NCI-H2029 (cell line): Measurements from ENCODE around the gene GPR183.

Source experiments
- DNase-seq: peaks from one replicate; lab custom pipeline; 2025; lab: John Stamatoyannopoulos, UW

Gene GPR183

GRCh38 chr13:99312493-99312883 is 5.3 kb upstream of the GPR183 start:
- no peak for DNase-seq

DNA sequence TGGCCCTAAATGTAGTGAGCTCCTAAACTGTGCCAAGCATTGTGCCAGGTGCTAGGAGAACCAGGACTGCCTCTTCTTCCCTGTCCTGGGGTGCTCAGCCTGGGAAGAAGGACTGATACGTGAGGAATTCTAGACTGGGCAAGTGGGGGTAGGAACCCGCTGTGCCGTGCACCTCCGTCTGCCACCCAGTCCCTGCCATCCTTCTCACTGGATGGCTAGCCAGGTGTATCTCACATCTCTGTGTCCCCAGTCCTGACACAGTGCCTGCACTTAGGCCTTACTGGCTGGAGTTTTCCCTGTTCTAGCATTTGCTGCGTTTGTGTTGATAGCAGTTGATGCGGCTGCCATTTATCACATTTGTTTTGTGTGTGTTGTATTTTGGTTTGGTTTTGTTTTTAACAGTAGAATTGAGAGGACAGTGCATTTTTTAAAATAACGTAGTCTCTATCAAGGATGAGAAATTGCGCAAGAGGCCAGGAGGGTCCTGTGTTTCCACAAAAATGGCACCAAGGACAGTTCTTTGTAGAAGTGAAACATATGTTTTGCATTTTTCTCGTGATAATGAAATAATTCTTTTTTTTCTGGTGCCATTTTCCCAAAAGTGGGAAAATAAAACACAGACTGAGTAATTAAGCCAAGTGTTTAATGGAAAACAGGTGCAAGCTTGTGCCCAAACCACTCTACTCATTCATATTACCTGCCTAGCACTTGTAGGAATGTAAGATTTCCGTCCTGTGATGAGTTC is 4.7 kb upstream of the GPR183 start:
- DNase-seq = no peak

DNA sequence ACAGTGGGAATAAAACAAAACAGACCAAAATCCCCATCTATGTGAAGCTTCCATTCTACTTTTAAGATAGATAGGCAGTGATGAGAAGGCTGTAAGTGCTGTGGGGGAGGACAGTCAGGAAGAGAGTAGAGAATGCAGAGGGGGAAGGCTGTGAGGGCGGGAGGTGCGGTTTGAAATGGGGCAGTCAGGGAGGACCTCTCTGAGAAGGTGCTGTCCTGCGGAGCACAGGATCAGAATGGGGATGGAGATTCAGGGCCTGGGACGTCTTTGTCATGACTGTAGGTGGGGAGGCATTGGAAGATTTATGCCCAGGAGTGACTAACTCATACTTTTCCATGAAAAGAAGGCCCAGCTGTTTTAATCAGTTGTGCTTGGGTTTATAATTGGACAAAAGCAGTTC is 3.9 kb upstream of the GPR183 start:
- DNase-seq = no peak

DNA sequence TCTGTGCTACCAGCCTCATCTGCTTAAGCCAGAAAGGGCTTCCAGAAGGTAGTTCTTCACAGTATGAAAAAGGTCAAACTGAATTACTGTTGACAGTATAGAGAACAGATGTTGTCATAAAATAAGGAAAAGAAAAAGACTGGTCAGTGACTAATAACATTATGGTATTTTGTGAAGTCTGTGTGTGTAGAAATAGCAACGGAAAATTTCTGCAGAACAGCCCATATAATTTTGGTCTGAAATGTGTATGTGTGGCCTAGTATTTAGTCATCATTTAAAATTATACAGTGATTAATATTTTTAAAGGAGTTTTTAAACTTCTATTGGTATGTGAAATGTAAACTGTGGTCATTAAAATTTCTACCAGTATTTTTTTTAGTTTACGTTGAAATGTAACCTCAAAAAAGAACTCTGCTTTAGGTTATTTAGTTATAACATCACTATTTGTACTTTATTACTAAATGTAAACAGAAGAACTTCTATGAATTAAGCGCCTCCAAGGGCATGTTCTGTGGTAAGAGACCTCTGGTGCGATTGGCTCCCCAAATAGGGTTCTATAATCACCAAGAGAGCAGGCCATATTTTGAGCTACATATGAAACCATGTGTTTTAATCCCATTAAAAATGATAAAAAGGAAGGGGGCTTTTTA is 3.3 kb upstream of the GPR183 start:
- no peak for DNase-seq

DNA sequence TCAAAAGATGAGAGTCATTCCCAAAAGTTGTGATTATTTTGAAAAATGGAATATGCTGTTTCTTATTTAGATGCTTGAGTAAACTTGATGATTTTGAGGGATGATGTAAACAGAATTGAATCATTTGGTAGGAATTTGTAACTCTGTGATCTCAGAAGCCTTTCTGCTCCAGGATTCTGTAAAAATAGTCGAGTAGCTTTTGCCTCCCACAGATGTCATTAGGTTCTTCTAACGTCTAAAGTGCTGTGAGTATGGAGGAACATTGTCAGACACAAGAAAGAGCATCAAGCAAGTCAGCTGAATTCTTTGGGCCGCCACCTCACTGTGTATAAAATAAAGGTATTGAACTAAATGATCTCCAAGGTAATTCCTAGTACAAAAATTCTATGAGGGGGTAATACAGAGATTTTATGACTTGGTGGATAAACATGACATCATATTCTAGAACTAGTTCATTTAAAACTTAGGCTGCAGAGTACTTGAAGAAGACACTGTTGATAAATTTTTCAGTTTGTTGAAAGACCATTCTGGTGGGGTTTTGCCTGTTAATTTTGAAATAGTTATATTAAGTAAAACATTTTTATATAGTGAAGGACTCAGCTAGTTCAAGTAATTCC is 1.4 kb upstream of the GPR183 start:
- DNase-seq = no peak

GRCh38 chr13:99307648-99308339 is 595 bp upstream of the GPR183 start:
- DNase-seq = peak; percentile 41

DNA sequence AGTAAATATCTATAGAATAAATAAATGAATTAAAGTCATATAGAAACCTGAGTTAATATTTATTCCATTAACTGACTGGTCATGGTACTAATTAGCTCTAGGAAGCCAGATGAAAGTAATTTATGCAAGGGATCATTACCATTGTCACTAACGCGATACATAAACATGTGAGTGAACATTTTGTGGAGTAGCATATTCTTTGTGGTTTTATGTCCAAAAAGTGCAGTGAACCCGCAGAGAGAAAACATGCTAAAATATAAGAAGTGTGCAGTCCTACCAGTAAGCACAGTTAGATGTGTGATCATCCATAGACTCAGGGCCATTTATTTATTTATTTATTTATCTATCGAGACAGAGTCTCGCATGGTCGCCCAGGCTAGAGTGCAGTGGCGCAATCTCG is 1.6 kb downstream of the GPR183 start:
- no peak for DNase-seq

DNA sequence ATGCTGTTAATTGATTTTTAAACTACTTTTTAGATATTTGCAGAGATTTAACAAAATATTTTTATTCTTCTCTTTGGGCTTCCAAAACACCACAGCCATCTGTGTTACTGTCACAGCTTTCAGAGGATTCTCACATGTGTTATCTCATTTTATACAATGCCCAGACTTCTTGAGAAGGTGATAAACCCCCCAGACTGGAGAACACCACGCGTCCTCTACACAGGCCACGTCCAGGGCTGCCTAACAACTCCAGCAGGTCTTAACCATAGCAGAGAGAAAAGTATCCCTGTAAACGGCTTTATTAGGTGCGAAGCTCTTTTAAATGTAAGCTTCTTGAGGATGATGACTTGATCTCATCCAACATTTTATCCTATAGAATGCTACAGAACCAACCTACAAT is 2.0 kb downstream of the GPR183 start:
- DNase-seq = no peak

DNA sequence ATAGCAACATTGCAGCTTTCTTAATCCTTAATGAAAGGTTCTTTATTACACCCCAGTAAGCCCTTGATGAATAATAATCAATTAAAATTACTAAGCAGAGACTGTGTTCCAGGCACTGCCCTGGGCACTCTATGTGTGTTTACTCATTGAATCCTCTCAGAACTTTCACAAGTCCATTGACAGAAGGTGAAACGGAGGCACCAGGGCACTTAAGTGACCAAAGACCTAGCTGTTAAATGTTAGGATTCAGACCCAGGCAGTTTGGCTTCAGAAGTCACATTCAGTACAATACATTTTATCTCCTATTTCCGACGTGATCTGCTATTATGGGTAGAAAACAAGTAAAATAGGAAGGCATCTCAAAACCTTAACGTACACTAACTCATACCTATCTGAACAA is 2.7 kb downstream of the GPR183 start:
- no peak for DNase-seq

DNA sequence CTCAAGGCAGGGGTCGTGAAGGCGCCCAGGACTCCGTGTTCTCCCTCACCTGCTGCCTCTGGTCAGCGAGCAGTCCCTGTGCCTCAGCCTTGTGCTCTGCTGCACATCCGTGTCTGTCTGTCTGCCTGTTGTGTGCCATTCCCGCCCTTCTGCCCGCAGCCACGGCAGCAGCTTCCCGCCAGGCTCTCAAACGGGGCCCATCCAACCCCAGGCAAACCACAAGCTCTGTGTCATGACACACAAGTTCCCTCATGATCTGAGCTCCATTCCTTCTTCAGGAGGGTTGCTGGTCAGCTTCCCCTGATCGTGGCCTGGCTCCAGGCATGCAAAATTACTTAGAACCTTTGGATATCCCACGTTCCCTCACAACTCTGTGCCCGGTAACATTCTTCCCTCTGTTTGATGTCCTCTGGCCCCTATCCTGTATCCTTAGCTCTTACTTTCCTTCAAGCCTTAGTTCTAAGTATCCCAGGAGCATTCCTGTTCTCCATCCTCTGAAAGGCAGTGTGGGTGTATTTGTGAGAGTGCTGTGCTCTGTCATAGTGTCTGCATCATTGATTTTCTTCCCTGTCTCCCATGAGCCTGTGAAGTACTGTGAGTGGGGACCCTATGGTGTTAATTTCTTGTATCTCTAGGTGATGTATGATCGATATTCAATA is 3.2 kb downstream of the GPR183 start:
- no peak for DNase-seq

DNA sequence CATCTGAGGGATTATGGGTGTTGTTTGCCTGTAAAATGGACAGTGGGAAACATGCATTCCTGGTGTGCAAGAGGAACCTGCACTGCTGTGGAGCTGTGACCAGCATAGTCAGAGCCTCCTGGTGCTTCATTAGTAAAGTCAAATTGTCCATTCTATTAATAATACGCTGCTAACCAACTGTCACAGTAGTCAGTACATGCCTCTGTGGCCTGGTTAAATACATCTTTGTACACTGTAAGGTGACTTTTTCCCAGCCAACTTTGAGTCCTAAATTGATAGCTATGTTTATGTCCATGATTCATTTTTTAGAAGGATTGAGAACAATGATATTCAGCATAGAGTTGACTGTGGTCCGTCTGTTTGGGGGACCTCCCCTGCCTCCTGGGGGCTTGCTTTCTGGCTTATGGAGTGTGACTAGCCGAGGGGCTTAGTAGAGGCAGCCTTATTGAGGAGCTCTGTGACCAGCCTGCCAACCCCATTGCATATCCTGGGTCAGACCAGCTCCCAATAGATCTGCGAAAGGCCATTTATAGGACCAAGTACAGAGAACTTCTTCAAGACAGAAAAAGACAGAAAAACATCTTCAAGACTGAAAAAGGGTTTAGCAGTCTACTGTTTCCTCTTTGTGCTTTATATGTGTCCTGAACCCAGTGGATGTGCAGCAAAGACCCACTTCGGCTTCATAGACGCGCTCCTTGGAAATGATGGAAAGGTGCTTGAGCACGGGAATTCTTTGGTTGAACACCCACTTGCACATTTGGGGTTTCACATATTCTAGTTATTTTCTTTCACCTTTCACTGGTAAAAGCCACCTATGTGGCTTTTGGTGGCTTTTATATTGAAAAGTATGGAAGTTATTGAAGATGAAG is 4.3 kb downstream of the GPR183 start:
- DNase-seq = no peak

DNA sequence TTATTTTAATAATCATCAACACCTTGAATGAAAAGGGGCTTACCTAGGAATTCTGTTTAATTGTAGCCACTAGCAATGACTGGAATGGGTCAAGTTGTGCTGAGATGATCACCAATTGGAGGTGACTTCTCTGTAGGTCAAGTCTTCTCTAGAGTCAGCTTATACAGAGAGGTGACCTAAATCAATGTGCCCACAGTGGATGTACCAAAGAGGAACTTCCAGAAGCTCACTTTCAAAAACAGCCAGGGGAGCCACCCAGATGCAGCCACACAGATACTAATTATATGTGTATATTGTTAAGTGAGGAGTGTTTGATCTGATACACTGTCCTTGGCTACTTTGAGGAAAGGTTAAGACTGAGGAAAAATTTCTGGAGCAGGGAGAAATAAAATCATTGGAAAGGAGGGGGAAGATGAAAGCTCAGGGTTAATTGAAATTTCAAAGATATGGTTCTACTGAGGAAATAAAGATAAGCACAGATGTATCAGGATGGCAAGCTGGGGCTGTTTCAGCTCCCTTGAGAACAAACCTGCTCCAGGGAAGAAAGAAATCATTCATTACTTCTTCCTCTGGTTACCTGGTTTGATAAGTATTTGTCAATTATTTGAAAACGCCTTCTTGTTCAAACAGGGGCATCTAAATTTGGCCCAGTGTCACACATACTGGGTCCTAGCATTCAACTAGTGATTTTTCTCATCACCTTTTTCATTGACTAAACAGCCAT is 5.1 kb downstream of the GPR183 start:
- no peak for DNase-seq

DNA sequence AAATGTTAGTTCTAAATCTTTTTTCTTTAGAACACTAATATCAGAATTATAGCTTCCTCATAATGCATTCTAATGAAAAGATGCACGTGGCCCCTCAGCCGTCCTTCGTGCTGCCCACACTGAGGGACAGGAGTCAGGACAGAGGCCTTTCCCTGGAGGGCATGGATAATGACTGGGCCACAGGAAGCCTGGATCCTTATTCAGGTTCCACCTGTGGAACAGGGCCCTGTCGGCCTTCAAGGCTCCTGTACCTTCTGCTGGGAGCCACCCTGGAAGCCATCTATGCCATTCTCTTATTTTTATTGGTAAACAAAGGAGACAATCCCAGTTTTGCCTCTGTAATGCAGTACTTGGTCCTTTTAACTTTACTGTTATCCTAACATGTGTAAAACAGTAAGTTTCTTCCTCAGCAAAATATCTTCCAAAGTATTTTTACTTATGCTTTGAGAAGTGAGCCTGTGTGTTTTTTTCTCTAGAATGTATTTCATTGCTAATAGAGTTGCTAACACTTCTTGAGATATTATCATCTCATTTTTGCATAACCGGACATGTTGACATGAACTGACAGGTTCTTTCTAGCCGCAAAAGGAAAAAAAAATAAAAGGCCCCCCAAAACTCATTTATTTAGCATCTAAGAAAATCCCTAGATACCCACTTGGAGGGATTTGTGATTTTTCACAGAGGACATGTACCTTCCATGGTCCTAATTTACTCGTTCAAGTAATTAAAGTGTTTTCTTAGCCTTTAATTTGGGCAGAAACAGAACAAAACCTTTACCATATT is 6.0 kb downstream of the GPR183 start:
- DNase-seq = no peak

DNA sequence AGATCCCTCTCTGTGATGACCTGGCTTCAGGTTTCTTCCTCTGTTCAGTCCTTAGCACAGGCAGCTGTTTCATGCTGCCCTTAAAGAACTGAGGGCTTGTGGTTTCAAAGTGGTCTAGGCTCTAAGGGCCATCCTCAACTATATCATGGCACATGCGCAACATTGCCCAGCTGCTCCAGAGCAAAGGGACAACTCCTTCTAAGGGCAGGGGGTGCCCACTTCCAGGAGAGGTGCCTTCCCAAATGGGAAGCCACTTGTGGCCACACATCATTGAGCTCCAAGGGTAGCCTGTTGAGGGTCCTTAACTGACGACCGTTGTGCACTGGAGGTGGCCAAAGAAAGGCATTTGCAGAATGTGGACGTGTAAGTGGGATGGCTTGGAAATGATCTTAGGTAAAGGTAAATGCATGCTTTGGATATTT is 7.3 kb downstream of the GPR183 start:
- peak; percentile 15 for DNase-seq

- DNase-seq = no peak
These were observed 7.8 kb downstream of the GPR183 start for GRCh38 chr13:99299256-99299919.

DNA sequence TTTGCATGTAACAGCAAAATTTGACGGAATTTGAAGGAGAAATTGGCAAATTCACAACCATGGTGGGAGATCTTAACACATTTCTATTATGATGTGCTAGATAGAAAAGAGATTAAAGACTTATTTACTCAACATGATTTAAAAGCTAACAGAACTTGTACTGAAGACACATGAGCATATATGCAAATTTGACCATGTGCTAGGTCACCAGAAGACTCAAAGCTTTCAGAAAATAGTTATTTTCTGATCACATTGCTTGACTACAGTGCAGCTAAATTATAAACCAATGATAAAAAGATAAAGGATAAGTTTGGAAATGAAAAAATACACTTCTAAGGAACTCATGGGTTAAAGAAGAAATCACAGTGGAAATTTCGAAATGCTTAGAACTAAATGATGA is 9.1 kb downstream of the GPR183 start:
- DNase-seq = no peak

- no peak for DNase-seq
These were observed 9.9 kb downstream of the GPR183 start for GRCh38 chr13:99297331-99297730.

- no peak for DNase-seq
These were observed 10.8 kb downstream of the GPR183 start for GRCh38 chr13:99296398-99296797.
